Hematopoietic multipotent progenitor cell treated with erythropoietin and hydrocortisone succinate and interleukin-3 and kit ligand, for 4 days (in vitro differentiated cells): ENCODE data around the gene PLCD1.

Source experiments
- DNase-seq: peaks from one replicate; pipeline ENCODE4 v3.0.0-alpha.2; 2015

The PLCD1 gene

GRCh38 chr3:38016410-38016809 lies 13.0 kb downstream of the PLCD1 start:
- DNase-seq, result no peak

- DNase-seq, result no peak
These were observed 13.5 kb downstream of the PLCD1 start for GRCh38 chr3:38015984-38016383.

GRCh38 chr3:38015485-38015884 lies 14.0 kb downstream of the PLCD1 start:
- no peak for DNase-seq

- DNase-seq, result no peak
These were observed 18.3 kb downstream of the PLCD1 start for GRCh38 chr3:38011111-38011510.

- no peak for DNase-seq
These were observed 19.4 kb downstream of the PLCD1 start for GRCh38 chr3:38009807-38010591.

GRCh38 chr3:38008971-38009580 lies 20.4 kb downstream of the PLCD1 start:
- no peak for DNase-seq

- no peak for DNase-seq
These were observed 21.2 kb downstream of the PLCD1 start for GRCh38 chr3:38008191-38008701.

- no peak for DNase-seq
These were observed 21.7 kb downstream of the PLCD1 start for GRCh38 chr3:38007754-38008090.

GRCh38 chr3:38006445-38006995 lies 22.9 kb downstream of the PLCD1 start:
- no peak for DNase-seq

GRCh38 chr3:38006031-38006430 lies 23.4 kb downstream of the PLCD1 start:
- DNase-seq, result no peak

- DNase-seq, result no peak
These were observed 24.1 kb downstream of the PLCD1 start for GRCh38 chr3:38005076-38006020.

GRCh38 chr3:38004415-38005075 lies 24.9 kb downstream of the PLCD1 start:
- DNase-seq, result peak; percentile 85

- DNase-seq, result no peak
These were observed 25.5 kb downstream of the PLCD1 start for GRCh38 chr3:38003817-38004414.

GRCh38 chr3:38003371-38003816 lies 26.0 kb downstream of the PLCD1 start:
- DNase-seq, result peak; percentile 72

- DNase-seq, result no peak
These were observed 26.5 kb downstream of the PLCD1 start for GRCh38 chr3:38002940-38003339.

- no peak for DNase-seq
These were observed 27.1 kb downstream of the PLCD1 start for GRCh38 chr3:38002291-38002876.

GRCh38 chr3:38001456-38002081 lies 27.9 kb downstream of the PLCD1 start:
- DNase-seq, result peak; percentile 47

- no peak for DNase-seq
These were observed 28.4 kb downstream of the PLCD1 start for GRCh38 chr3:38000965-38001455.

- DNase-seq, result no peak
These were observed 29.1 kb downstream of the PLCD1 start for GRCh38 chr3:38000242-38000916.

- no peak for DNase-seq
These were observed 29.6 kb downstream of the PLCD1 start for GRCh38 chr3:37999836-38000235.
